K562 (cell line): Measurements from ENCODE around the gene MDC1. TPM values are rescaled to one million over a fixed set of nuclear protein-coding genes. Genes with fewer than 3 reads are reported as not detected.

ENCODE experiments used
- ARHGAP35 ChIP-seq: fragments of 450-650 bp; IDR thresholded peaks from 2 replicates; pipeline ENCODE4 v1.6.1; 2018; ENCODE audit not compliant: partially characterized antibody
- ARNT ChIP-seq, 2 experiments: fragments of 450-650 bp; IDR thresholded peaks; 2 replicates each; pipeline ENCODE4 v1.6.1; 2016; ENCODE audit warnings: mild to moderate bottlenecking in 1 of 2
- BDP1 ChIP-seq: IDR thresholded peaks from 3 replicates; pipeline ENCODE4 v1.6.1; 2011; ENCODE audit not compliant: insufficient read length, insufficient read depth
- DIDO1 ChIP-seq: fragments of 450-650 bp; IDR thresholded peaks from 2 replicates; pipeline ENCODE4 v1.6.1; 2016; ENCODE audit warnings: low read depth, missing biosample characterization, missing genetic modification characterization
- EP400 ChIP-seq: fragments of 450-650 bp; IDR thresholded peaks from 2 replicates; pipeline ENCODE4 v1.6.1; 2017; ENCODE audit warnings: antibody characterized with exemption, mild to moderate bottlenecking, moderate library complexity
- FOXJ2 ChIP-seq: fragments of 200-800 bp; sonication (Bioruptor generic); IDR thresholded peaks from 2 replicates; pipeline ENCODE4 v1.6.1; 2016; ENCODE audit warnings: missing genetic modification characterization, missing compliant biosample characterization
- HDAC2 ChIP-seq: fragments of 450-650 bp; IDR thresholded peaks from 2 replicates; pipeline ENCODE4 v1.6.1; 2016; ENCODE audit warnings: mild to moderate bottlenecking
- HDAC6 ChIP-seq: IDR thresholded peaks from 2 replicates; pipeline ENCODE4 v1.6.1; 2012; ENCODE audit warnings: low read depth, mild to moderate bottlenecking, control low read depth, inconsistent platforms, low read length, moderate library complexity
- KAT2B ChIP-seq: IDR thresholded peaks from one replicate; pipeline ENCODE4 v1.6.1; 2012; ENCODE audit warnings: low read depth, mild to moderate bottlenecking, control low read depth, inconsistent platforms, low read length, moderate library complexity
- L3MBTL2 ChIP-seq: fragments of 450-650 bp; IDR thresholded peaks from 2 replicates; pipeline ENCODE4 v1.6.1; 2016; ENCODE audit warnings: mild to moderate bottlenecking, moderate library complexity
- MCM2 ChIP-seq: fragments of 450-650 bp; IDR thresholded peaks from 2 replicates; pipeline ENCODE4 v1.6.1; 2017; ENCODE audit warnings: low read depth, mild to moderate bottlenecking
- MCM7 ChIP-seq, 2 experiments: fragments of 450-650 bp; IDR thresholded peaks; 2 replicates each; pipeline ENCODE4 v1.6.1; 2016 to 2018
- MECOM ChIP-seq: fragments of 250-450 bp; sonication (Bioruptor Pico); IDR thresholded peaks from 2 replicates; pipeline ENCODE4 v1.8.0; 2022; ENCODE audit warnings: inconsistent platforms
- NBN ChIP-seq: fragments of 450-650 bp; IDR thresholded peaks from 2 replicates; pipeline ENCODE4 v1.6.1; 2016; ENCODE audit warnings: low read depth, mild to moderate bottlenecking
- PURB ChIP-seq: sonication (generic); formaldehyde crosslinking; IDR thresholded peaks from 2 replicates; pipeline ENCODE4 v1.9.0; 2021; ENCODE audit warnings: low read depth, mild to moderate bottlenecking, missing genetic modification reagents
- TCF3 ChIP-seq: sonication (generic); formaldehyde crosslinking; IDR thresholded peaks from 2 replicates; pipeline ENCODE4 v1.4.0; 2020; ENCODE audit warnings: mild to moderate bottlenecking, missing genetic modification reagents
- ZC3H4 ChIP-seq: sonication (generic); formaldehyde crosslinking; IDR thresholded peaks from 2 replicates; pipeline ENCODE4 v1.9.0; 2021; ENCODE audit warnings: missing genetic modification reagents, borderline replicate concordance
- ZFP36 ChIP-seq: fragments of 150-350 bp; IDR thresholded peaks from 2 replicates; pipeline ENCODE4 v1.6.1; 2018; ENCODE audit warnings: low read length, low read depth; ENCODE audit not compliant: partially characterized antibody
- ZNF75A ChIP-seq: fragments of 450-650 bp; formaldehyde crosslinking; IDR thresholded peaks from 2 replicates; pipeline ENCODE4 v1.4.0; 2020; ENCODE audit warnings: mild to moderate bottlenecking
- polyA plus RNA-seq, 8 experiments: library from polyadenylated mRNA; depleted of rRNA in 4 of 8; stranded (reverse) in 5 of 8; unstranded in 3 of 8; fragments of >200 nt; fragmentation: Nextera tagmentation in 2 of 8; fragmentation: Illumina TruSeq in 1 of 8; extraction: Ambion mirVana in 2 of 8; extraction: Trizol in 1 of 8; gene quantifications; 2 replicates each; pipeline versions ENCODE4 v1.2.1 to v1.2.3, GENCODE V29; 2011 to 2014; ENCODE audit warnings: inconsistent platforms in 1 of 8, missing spikeins in 1 of 8
- total RNA-seq, 7 experiments: library from RNA; depleted of rRNA in 6 of 7; stranded (reverse); fragments of >200 nt in 6 of 7; fragmentation: Illumina TruSeq in 2 of 7; extraction: Trizol in 2 of 7; gene quantifications; 2 replicates each; pipeline versions ENCODE4 v1.2.1 to v1.2.3, GENCODE V29; 2011 to 2021; ENCODE audit warnings: low replicate concordance in 1 of 7
- TF ChIP-seq, protein P1 (sequence below): sonication (generic); formaldehyde crosslinking; IDR thresholded peaks from 2 replicates; pipeline ENCODE4 v1.4.0; 2020; ENCODE audit warnings: mild to moderate bottlenecking, missing genetic modification reagents
- TF ChIP-seq, protein P2 (sequence below): sonication (generic); IDR thresholded peaks from 2 replicates; pipeline ENCODE4 v1.6.1; 2016
- TF ChIP-seq, protein P3 (sequence below): sonication (generic); formaldehyde crosslinking; IDR thresholded peaks from 2 replicates; pipeline ENCODE4 v1.8.1; 2023; ENCODE audit warnings: mild to moderate bottlenecking, missing genetic modification reagents, moderate library complexity
- TF ChIP-seq, protein P4 (sequence below): fragments of 450-650 bp; formaldehyde crosslinking; IDR thresholded peaks from 2 replicates; pipeline ENCODE4 v1.4.0; 2020; ENCODE audit warnings: mild to moderate bottlenecking

MDC1 gene
- total and polyA plus RNA-seq, 9 of the 15 experiments (the other 6 are each of a cell fraction or from before 2014, with no cell fraction given), result 8.2 to 114 (median 20.0) TPM

DNA sequence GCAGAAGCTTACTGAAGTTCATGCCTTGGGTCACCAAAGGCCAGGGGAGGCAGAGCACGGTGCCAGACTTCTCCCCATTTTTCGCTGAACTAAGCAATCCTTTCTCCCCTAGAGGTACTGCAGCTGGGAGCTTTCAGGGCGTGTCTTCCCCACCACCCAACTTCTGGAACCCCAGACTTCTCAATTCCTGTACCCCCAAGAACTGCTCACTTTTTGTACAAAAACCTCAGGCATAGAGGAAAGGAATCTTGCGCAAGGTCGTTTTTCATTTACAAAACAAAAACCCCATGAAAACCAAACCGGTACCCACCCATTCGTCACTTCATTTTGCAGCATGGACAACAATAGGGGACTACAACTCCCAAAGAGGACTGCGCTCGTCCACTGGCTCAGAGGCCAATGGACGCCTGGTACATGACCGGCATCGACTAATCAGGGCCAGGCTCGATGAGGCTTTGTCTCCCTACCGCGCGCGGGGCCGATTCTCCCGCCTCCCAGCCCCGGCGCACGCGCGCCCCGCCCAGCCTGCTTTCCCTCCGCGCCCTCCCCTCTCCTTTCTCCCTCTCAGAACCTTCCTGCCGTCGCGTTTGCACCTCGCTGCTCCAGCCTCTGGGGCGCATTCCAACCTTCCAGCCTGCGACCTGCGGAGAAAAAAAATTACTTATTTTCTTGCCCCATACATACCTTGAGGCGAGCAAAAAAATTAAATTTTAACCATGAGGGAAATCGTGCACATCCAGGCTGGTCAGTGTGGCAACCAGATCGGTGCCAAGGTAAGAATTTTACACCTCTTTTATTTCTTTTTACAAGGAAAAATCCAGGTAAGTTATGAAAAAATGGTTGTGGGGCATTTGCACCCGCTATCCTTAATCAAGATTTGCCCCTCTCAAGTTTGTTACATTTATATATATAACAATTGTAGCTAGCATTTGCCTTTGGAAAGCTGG, 3.0 kb upstream of the MDC1 start, which contains the start of gene TUBB (continued):
- TF ChIP-seq, protein P1, sequence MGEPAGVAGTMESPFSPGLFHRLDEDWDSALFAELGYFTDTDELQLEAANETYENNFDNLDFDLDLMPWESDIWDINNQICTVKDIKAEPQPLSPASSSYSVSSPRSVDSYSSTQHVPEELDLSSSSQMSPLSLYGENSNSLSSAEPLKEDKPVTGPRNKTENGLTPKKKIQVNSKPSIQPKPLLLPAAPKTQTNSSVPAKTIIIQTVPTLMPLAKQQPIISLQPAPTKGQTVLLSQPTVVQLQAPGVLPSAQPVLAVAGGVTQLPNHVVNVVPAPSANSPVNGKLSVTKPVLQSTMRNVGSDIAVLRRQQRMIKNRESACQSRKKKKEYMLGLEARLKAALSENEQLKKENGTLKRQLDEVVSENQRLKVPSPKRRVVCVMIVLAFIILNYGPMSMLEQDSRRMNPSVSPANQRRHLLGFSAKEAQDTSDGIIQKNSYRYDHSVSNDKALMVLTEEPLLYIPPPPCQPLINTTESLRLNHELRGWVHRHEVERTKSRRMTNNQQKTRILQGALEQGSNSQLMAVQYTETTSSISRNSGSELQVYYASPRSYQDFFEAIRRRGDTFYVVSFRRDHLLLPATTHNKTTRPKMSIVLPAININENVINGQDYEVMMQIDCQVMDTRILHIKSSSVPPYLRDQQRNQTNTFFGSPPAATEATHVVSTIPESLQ (CRISPR knock-in tag), result no peak
- TF ChIP-seq ZFP36, result no peak
- TF ChIP-seq DIDO1 (tag), result peak; percentile 42; the same call in 1 of the 2 replicates
- TF ChIP-seq MCM7 (IDR thresholded peaks at IDR 0.05), result no peak
- TF ChIP-seq EP400, result peak; percentile 70; the same call in 1 of the 2 replicates
- TF ChIP-seq BDP1, result no peak
- TF ChIP-seq, protein P2, sequence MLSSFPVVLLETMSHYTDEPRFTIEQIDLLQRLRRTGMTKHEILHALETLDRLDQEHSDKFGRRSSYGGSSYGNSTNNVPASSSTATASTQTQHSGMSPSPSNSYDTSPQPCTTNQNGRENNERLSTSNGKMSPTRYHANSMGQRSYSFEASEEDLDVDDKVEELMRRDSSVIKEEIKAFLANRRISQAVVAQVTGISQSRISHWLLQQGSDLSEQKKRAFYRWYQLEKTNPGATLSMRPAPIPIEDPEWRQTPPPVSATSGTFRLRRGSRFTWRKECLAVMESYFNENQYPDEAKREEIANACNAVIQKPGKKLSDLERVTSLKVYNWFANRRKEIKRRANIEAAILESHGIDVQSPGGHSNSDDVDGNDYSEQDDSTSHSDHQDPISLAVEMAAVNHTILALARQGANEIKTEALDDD, result no peak
- no peak for TF ChIP-seq ZNF75A (CRISPR knock-in tag)
- TF ChIP-seq TCF3 (CRISPR knock-in tag), result 0 out of 2 replicates have a peak, but pooled peaks have one; percentile 4
- no peak for TF ChIP-seq ARHGAP35
- TF ChIP-seq ARNT (IDR thresholded peaks at IDR 0.05), result peak; percentile 45 to 70; a peak in 3 of 4 replicates
- TF ChIP-seq, protein P3, sequence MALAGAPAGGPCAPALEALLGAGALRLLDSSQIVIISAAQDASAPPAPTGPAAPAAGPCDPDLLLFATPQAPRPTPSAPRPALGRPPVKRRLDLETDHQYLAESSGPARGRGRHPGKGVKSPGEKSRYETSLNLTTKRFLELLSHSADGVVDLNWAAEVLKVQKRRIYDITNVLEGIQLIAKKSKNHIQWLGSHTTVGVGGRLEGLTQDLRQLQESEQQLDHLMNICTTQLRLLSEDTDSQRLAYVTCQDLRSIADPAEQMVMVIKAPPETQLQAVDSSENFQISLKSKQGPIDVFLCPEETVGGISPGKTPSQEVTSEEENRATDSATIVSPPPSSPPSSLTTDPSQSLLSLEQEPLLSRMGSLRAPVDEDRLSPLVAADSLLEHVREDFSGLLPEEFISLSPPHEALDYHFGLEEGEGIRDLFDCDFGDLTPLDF (CRISPR knock-in tag), result no peak; the same call in none of the 2 replicates
- TF ChIP-seq ZC3H4, result no peak
- peak; percentile 61; the same call in 1 of the 2 replicates for TF ChIP-seq HDAC2
- TF ChIP-seq FOXJ2 (tag), result peak; percentile 14; the same call in 1 of the 2 replicates
- no peak for TF ChIP-seq MECOM (CRISPR knock-in tag)
- TF ChIP-seq KAT2B, result no peak
- peak; percentile 67 for TF ChIP-seq L3MBTL2
- no peak for TF ChIP-seq PURB (CRISPR knock-in tag)
- TF ChIP-seq, protein P4, sequence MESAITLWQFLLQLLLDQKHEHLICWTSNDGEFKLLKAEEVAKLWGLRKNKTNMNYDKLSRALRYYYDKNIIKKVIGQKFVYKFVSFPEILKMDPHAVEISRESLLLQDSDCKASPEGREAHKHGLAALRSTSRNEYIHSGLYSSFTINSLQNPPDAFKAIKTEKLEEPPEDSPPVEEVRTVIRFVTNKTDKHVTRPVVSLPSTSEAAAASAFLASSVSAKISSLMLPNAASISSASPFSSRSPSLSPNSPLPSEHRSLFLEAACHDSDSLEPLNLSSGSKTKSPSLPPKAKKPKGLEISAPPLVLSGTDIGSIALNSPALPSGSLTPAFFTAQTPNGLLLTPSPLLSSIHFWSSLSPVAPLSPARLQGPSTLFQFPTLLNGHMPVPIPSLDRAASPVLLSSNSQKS, result no peak
- no peak for TF ChIP-seq MCM2
- no peak for TF ChIP-seq NBN
- TF ChIP-seq HDAC6, result no peak
